HEK293 (cell line): ENCODE results near the gene ADAMTS4.

Source experiments
- CTCF ChIA-PET: fragments of 350-600 bp; formaldehyde crosslinking; extraction: SDS; loops from one replicate; lab custom pipeline; 2021; ENCODE audit warnings: antibody characterized with exemption; lab: Yijun Ruan, JAX
- POLR2A ChIA-PET: fragments of 300-600 bp; formaldehyde crosslinking; extraction: SDS; loops from one replicate; lab custom pipeline; 2020; ENCODE audit warnings: antibody characterized with exemption, inconsistent platforms; lab: Yijun Ruan, JAX
- H3K27ac ChIP-seq: fragments of 200-500 bp; sonication (Bioruptor generic); 2 replicates; pipeline ENCODE4 v1.5.1; 2014; ENCODE audit warnings: low read depth, low read length, control low read depth, inconsistent platforms; ENCODE audit errors: extremely low read depth
- H3K36me3 ChIP-seq, 2 experiments: fragments of 200-500 bp in 1 of 2; sonication (Bioruptor generic) in 1 of 2; 1 replicate in 1 of 2; 2 replicates in 1 of 2; pipeline ENCODE4 v1.5.1; 2014 to 2017; ENCODE audit warnings: inconsistent platforms in 2 of 2, low read length in 2 of 2; ENCODE audit not compliant: control insufficient read depth in 2 of 2, insufficient read depth in 1 of 2
- H3K4me1 ChIP-seq: fragments of 200-500 bp; sonication (Bioruptor generic); 2 replicates; pipeline ENCODE4 v1.5.1; 2014; ENCODE audit warnings: mild to moderate bottlenecking, low read length, inconsistent platforms; ENCODE audit not compliant: control insufficient read depth, insufficient read depth
- H3K4me3 ChIP-seq: 2 replicates; pipeline ENCODE4 v1.5.1; 2011; ENCODE audit warnings: low read depth, mild to moderate bottlenecking, control low read depth, low read length, moderate library complexity
- H3K9me3 ChIP-seq: fragments of 200-500 bp; sonication (Bioruptor generic); 2 replicates; pipeline ENCODE4 v1.5.1; 2014; ENCODE audit warnings: low read depth, low read length, inconsistent platforms; ENCODE audit not compliant: control insufficient read depth, insufficient read depth
- ATF2 ChIP-seq: fragments of 450-650 bp; formaldehyde crosslinking; IDR thresholded peaks from 2 replicates; pipeline ENCODE4 v1.5.1; 2016; ENCODE audit warnings: missing biosample characterization, missing genetic modification characterization, low read depth
- MZF1 ChIP-seq: fragments of 450-650 bp; formaldehyde crosslinking; IDR thresholded peaks from 2 replicates; pipeline ENCODE4 v1.5.1; 2017; ENCODE audit warnings: missing biosample characterization, missing genetic modification characterization, borderline replicate concordance
- PRDM10 ChIP-seq: fragments of 450-650 bp; formaldehyde crosslinking; IDR thresholded peaks from 2 replicates; pipeline ENCODE4 v1.5.1; 2016; ENCODE audit warnings: missing biosample characterization, missing genetic modification characterization
- PRDM6 ChIP-seq: fragments of 450-650 bp; formaldehyde crosslinking; IDR thresholded peaks from 2 replicates; pipeline ENCODE4 v1.5.1; 2017; ENCODE audit warnings: missing biosample characterization, missing genetic modification characterization
- REST ChIP-seq: fragments of 450-650 bp; formaldehyde crosslinking; IDR thresholded peaks from 2 replicates; pipeline ENCODE4 v1.5.1; 2016; ENCODE audit warnings: missing biosample characterization, missing genetic modification characterization
- TCF7L2 ChIP-seq: IDR thresholded peaks from 2 replicates; pipeline ENCODE4 v1.6.1; 2011; ENCODE audit warnings: low read depth, mild to moderate bottlenecking, inconsistent platforms, low read length, moderate library complexity, borderline replicate concordance
- WT1 ChIP-seq: fragments of 450-650 bp; formaldehyde crosslinking; IDR thresholded peaks from 2 replicates; pipeline ENCODE4 v1.5.1; 2016; ENCODE audit warnings: missing biosample characterization, missing genetic modification characterization
- ZBTB21 ChIP-seq: fragments of 450-650 bp; formaldehyde crosslinking; IDR thresholded peaks from 2 replicates; pipeline ENCODE4 v1.5.1; 2017; ENCODE audit warnings: missing biosample characterization, missing genetic modification characterization
- ZNF155 ChIP-seq: fragments of 450-650 bp; formaldehyde crosslinking; IDR thresholded peaks from 2 replicates; pipeline ENCODE4 v1.5.1; 2016; ENCODE audit warnings: missing biosample characterization, missing genetic modification characterization
- ZNF354C ChIP-seq: fragments of 450-650 bp; formaldehyde crosslinking; IDR thresholded peaks from 2 replicates; pipeline ENCODE4 v1.5.1; 2016; ENCODE audit warnings: missing biosample characterization, missing genetic modification characterization, low read depth, borderline replicate concordance
- ZNF394 ChIP-seq: fragments of 450-650 bp; formaldehyde crosslinking; IDR thresholded peaks from 2 replicates; pipeline ENCODE4 v1.5.1; 2016; ENCODE audit warnings: missing biosample characterization, missing genetic modification characterization, mild to moderate bottlenecking, moderate library complexity, borderline replicate concordance
- ZNF416 ChIP-seq: fragments of 450-650 bp; formaldehyde crosslinking; IDR thresholded peaks from 2 replicates; pipeline ENCODE4 v1.5.1; 2016; ENCODE audit warnings: missing biosample characterization, missing genetic modification characterization
- ZNF433 ChIP-seq: fragments of 450-650 bp; formaldehyde crosslinking; IDR thresholded peaks from 2 replicates; pipeline ENCODE4 v1.5.1; 2016; ENCODE audit warnings: missing biosample characterization, missing genetic modification characterization, low read depth
- ZNF514 ChIP-seq: fragments of 450-650 bp; formaldehyde crosslinking; IDR thresholded peaks from 2 replicates; pipeline ENCODE4 v1.5.1; 2016; ENCODE audit warnings: missing biosample characterization, missing genetic modification characterization
- ZNF518A ChIP-seq: fragments of 450-650 bp; formaldehyde crosslinking; conservative IDR thresholded peaks from 2 replicates; pipeline ENCODE4 v1.5.1; 2016; ENCODE audit warnings: low read depth, missing biosample characterization, missing genetic modification characterization
- ZNF623 ChIP-seq: fragments of 450-650 bp; formaldehyde crosslinking; IDR thresholded peaks from 2 replicates; pipeline ENCODE4 v1.5.1; 2016; ENCODE audit warnings: missing biosample characterization, missing genetic modification characterization
- ZNF626 ChIP-seq: fragments of 450-650 bp; sonication (Bioruptor Pico); formaldehyde crosslinking; IDR thresholded peaks from 2 replicates; pipeline ENCODE4 v1.5.1; 2018; ENCODE audit warnings: missing biosample characterization, missing genetic modification characterization, inconsistent platforms

The ADAMTS4 gene

GRCh38 chr1:161145832-161146231, 53.0 kb downstream of the ADAMTS4 start:
- ChIA-PET POLR2A (no interaction called here), CTCF (no interaction called here)
- no peaks in the 10 kb centered on the region for H3K4me1 ChIP-seq
- TF ChIP-seq PRDM10: peak; percentile 76
- TF ChIP-seq ATF2 (tag by site-specific recombination): no peak
- no peak for TF ChIP-seq WT1 (tag by site-specific recombination)
- no peak for TF ChIP-seq ZNF354C (tag by site-specific recombination)
- no peak for TF ChIP-seq ZNF416
- no peak for TF ChIP-seq ZNF623 (tag by site-specific recombination)
- no peak overlapping the region for H3K4me3 ChIP-seq
- H3K27ac ChIP-seq: no peak overlapping the region
- H3K36me3 ChIP-seq: no peaks in the 10 kb centered on the region; a peak in 1 of 3 replicates
- H3K9me3 ChIP-seq: no peaks in the 10 kb centered on the region

GRCh38 chr1:161140755-161141400, 58.0 kb downstream of the ADAMTS4 start:
- no peaks in the 10 kb centered on the region for H3K4me1 ChIP-seq
- POLR2A ChIA-PET: interaction anchor here (1.6 to 1.9 kb wide), 2 partner anchors 8 to 13 kb away, joined by 8 to 12 read pairs; partner anchors contain the start of genes DEDD and UFC1
- TF ChIP-seq ZNF626 (tag by site-specific recombination) (no peak), TCF7L2 (no peak), REST (no peak), ZNF623 (tag by site-specific recombination) (peak; percentile 11; the same call in 1 of the 2 replicates), ZNF514 (no peak), ZBTB21 (no peak), ZNF394 (tag by site-specific recombination) (peak; percentile 53; the same call in 1 of the 2 replicates), ZNF155 (no peak), PRDM6 (tag by site-specific recombination) (no peak), ZNF518A (tag by site-specific recombination) (peak; percentile 50; the same call in 1 of the 2 replicates), ZNF433 (tag by site-specific recombination) (0 out of 2 replicates have a peak, but pooled peaks have one; percentile 20), MZF1 (no peak)

More at GRCh38 chr1:161140755-161141400, 58.0 kb downstream of the ADAMTS4 start:
- Histone ChIP-seq H3K4me3 (no peak overlapping the region), H3K36me3 (peaks cover 0 to 4% of the 10 kb centered on the region in 2 experiments; a peak in 2 of 3 replicates), H3K9me3 (no peaks in the 10 kb centered on the region), H3K27ac (no peak overlapping the region)
- CTCF ChIA-PET: interaction anchor here (0.6 to 1.1 kb wide), 5 partner anchors 14 to 249 kb away, joined by 3 to 4 read pairs (median 3); partner anchors contain the start of genes NIT1 and PFDN2
